Heart left ventricle (tissue), 13 donors: ENCODE measurements around the gene WWOX.

Source experiments
- POLR2A ChIP-seq, 2 donors: fragments of 450-650 bp; IDR thresholded peaks; one replicate each; pipeline ENCODE4 v1.6.1; 2017; ENCODE audit warnings: antibody characterized with exemption in 2 of 2, mild to moderate bottlenecking in 2 of 2, moderate library complexity in 2 of 2
- TF ChIP-seq, protein P1 (sequence below), 12 donors: fragments of 200-600 bp; sonication (generic) in 4 of 12; IDR thresholded peaks; one replicate each; pipeline versions ENCODE4 v1.5.0 to v1.8.0; 2018 to 2022; ENCODE audit warnings: antibody characterized with exemption in 12 of 12, mild to moderate bottlenecking in 5 of 12
- donor health status: ischemic (EF 13 %, LVEDD 7.1; RV severe dilation, severe dysfunction).
- donor health status: DM: no; HTN: yes; CAD: no.
- donor health status: DM: no; HTN: no; CAD: no.
- donor health status: ischemic (EF 25% LVEDD 6.9; RV normal size, moderate dysfunction).
- donor health status: ischemic (EF 25% LVEDD 5.7; RV mildly dilated, moderate dysfunction).
- donor health status: ischemic (EF 35%, LVEDD 5.7; RV mildly dilated, moderate dysfunction).
- donor health status: nonischemic (EF 11% LVEDD 7.7; RV severe dilation, severe dysfunction).
- donor health status: DM: yes; HTN: yes; CAD: no.
- donor health status: PGD.
- donor health status: ischemic (EF 29% LVEDD 5.4; RV normal size, mild dysfunction).
- donor health status: nonischemic (EF 23%, LVEDD 6.1; RV moderate dilation, normal function).

DNA sequence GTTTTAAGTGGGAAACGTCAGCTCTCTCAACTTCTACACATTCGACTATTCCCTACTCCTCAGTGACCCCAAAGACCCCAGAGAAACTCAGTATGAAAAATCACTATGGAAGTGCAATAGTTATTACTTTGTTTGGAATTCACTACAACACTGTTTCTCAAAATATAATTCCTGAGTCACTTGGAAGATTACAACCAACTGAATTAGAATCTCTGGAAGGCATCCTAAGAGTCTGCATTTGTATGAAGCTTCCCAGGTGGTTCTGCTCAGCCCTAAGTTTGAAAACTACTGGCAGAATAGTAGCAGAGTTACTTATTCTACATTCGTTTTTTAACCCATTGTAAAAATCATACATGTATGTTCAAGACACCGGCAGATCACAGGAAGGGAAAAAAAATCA, 975.5 kb downstream of the WWOX start:
- no peak for TF ChIP-seq POLR2A (IDR thresholded peaks at IDR 0.05)
- TF ChIP-seq, protein P1, sequence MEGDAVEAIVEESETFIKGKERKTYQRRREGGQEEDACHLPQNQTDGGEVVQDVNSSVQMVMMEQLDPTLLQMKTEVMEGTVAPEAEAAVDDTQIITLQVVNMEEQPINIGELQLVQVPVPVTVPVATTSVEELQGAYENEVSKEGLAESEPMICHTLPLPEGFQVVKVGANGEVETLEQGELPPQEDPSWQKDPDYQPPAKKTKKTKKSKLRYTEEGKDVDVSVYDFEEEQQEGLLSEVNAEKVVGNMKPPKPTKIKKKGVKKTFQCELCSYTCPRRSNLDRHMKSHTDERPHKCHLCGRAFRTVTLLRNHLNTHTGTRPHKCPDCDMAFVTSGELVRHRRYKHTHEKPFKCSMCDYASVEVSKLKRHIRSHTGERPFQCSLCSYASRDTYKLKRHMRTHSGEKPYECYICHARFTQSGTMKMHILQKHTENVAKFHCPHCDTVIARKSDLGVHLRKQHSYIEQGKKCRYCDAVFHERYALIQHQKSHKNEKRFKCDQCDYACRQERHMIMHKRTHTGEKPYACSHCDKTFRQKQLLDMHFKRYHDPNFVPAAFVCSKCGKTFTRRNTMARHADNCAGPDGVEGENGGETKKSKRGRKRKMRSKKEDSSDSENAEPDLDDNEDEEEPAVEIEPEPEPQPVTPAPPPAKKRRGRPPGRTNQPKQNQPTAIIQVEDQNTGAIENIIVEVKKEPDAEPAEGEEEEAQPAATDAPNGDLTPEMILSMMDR (IDR thresholded peaks at IDR 0.05) = no peak
